Measurements from ENCODE around the gene KRTAP10-3. TPM values are rescaled to one million over a fixed set of nuclear protein-coding genes. Genes with fewer than 3 reads are reported as not detected.

KRTAP10-3 gene
- polyA plus RNA-seq, 2 of the 4 experiments (the other 2 are of a cell fraction) = not detected

- ChIA-PET POLR2A (no interaction called here), CTCF (no interaction called here)
- H3K4me2 ChIP-seq = no peak overlapping the region
- H3K27ac ChIP-seq = no peak overlapping the region
- DNase-seq (ENCODE audit: low read depth in 1 of 2, low spot score in 1 of 2) (no peak), FAIRE-seq (no peak), ATAC-seq (no peak)
- WGBS (ENCODE audit: missing lambda C conversion rate) = 60% methylated on average over 14 of the region's 14 CpGs
- no peaks in the 10 kb centered on the region for H3K4me1 ChIP-seq
- no peak overlapping the region for H3K4me3 ChIP-seq
- peaks cover 7% of the 10 kb centered on the region; the same call in 2 of the 3 replicates for H3K9me3 ChIP-seq
- TF ChIP-seq, protein P1, sequence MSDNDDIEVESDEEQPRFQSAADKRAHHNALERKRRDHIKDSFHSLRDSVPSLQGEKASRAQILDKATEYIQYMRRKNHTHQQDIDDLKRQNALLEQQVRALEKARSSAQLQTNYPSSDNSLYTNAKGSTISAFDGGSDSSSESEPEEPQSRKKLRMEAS (IDR thresholded peaks at IDR 0.05) = no peak
- TF ChIP-seq KDM5A (IDR thresholded peaks at IDR 0.05) (no peak), JUN (IDR thresholded peaks at IDR 0.05) (no peak), EHF (CRISPR knock-in tag; IDR thresholded peaks at IDR 0.05) (no peak), PHF8 (IDR thresholded peaks at IDR 0.05; ENCODE audit: borderline replicate concordance, low read depth) (no peak), SREBF2 (IDR thresholded peaks at IDR 0.05) (no peak), RFX5 (IDR thresholded peaks at IDR 0.05) (no peak)
- TF ChIP-seq, protein P2, sequence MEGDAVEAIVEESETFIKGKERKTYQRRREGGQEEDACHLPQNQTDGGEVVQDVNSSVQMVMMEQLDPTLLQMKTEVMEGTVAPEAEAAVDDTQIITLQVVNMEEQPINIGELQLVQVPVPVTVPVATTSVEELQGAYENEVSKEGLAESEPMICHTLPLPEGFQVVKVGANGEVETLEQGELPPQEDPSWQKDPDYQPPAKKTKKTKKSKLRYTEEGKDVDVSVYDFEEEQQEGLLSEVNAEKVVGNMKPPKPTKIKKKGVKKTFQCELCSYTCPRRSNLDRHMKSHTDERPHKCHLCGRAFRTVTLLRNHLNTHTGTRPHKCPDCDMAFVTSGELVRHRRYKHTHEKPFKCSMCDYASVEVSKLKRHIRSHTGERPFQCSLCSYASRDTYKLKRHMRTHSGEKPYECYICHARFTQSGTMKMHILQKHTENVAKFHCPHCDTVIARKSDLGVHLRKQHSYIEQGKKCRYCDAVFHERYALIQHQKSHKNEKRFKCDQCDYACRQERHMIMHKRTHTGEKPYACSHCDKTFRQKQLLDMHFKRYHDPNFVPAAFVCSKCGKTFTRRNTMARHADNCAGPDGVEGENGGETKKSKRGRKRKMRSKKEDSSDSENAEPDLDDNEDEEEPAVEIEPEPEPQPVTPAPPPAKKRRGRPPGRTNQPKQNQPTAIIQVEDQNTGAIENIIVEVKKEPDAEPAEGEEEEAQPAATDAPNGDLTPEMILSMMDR (IDR thresholded peaks at IDR 0.05) = no peak
- TF ChIP-seq, protein P3, sequence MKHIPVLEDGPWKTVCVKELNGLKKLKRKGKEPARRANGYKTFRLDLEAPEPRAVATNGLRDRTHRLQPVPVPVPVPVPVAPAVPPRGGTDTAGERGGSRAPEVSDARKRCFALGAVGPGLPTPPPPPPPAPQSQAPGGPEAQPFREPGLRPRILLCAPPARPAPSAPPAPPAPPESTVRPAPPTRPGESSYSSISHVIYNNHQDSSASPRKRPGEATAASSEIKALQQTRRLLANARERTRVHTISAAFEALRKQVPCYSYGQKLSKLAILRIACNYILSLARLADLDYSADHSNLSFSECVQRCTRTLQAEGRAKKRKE (CRISPR knock-in tag; IDR thresholded peaks at IDR 0.05; ENCODE audit: low read depth) = no peak
These were observed 9.7 kb downstream of the KRTAP10-3 start for GRCh38 chr21:44548922-44549321.

DNA sequence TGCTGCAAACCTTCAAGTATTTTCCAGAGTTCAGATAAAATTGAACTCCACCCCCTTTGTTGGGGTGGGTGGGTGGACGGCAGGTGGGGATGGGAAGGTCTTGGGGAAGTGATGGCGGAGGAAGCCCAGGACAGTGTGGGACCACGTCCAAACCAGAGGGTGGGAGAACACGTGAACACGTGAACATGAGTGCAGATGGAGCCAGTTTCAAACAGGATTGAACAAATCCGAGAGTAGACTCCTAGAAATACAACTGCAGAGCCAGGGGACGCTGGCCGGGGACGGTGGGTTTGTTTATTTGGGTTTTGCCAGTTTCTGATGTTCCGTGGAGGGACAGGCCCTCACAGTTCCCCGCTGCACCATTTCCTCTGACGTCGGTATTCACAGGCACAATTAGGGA is 10.2 kb downstream of the KRTAP10-3 start:
- Histone ChIP-seq H3K9me3 (peaks cover 7% of the 10 kb centered on the region; the same call in 2 of the 3 replicates), H3K27ac (no peak overlapping the region), H3K4me1 (no peaks in the 10 kb centered on the region), H3K4me2 (no peak overlapping the region), H3K4me3 (no peak overlapping the region)
- FAIRE-seq (no peak), DNase-seq (ENCODE audit: low read depth in 1 of 2, low spot score in 1 of 2) (no peak), ATAC-seq (no peak)
- whole genome bisulfite sequencing (ENCODE audit: missing lambda C conversion rate) = 52% methylated on average over 12 of the region's 13 CpGs
- CTCF ChIA-PET = no interaction called here
- POLR2A ChIA-PET = no interaction called here
- no peak for TF ChIP-seq CHD4 (IDR thresholded peaks at IDR 0.05; ENCODE audit: borderline replicate concordance)
- TF ChIP-seq, protein P3 (CRISPR knock-in tag; IDR thresholded peaks at IDR 0.05; ENCODE audit: low read depth) = no peak
- TF ChIP-seq, protein P2 (IDR thresholded peaks at IDR 0.05) = no peak

GRCh38 chr21:44547656-44548331 is 10.8 kb downstream of the KRTAP10-3 start:
- ChIA-PET POLR2A (no interaction called here), CTCF (interaction anchor here (0.7 to 0.9 kb wide), 2 partner anchors 204 to 246 kb away, joined by 3 read pairs; no protein-coding TSS in a partner anchor)
- no peak for ATAC-seq
- FAIRE-seq = no peak
- Histone ChIP-seq H3K4me2 (no peak overlapping the region), H3K9me3 (peaks cover 12% of the 10 kb centered on the region), H3K4me1 (no peaks in the 10 kb centered on the region), H3K27ac (no peak overlapping the region), H3K4me3 (no peak overlapping the region)
- no peak for DNase-seq (ENCODE audit: low read depth in 1 of 2, low spot score in 1 of 2)
- 17% methylated on average over 5 of the region's 5 CpGs for WGBS (ENCODE audit: missing lambda C conversion rate)
- TF ChIP-seq CHD4 (IDR thresholded peaks at IDR 0.05; ENCODE audit: borderline replicate concordance) (no peak), RCOR1 (IDR thresholded peaks at IDR 0.05; ENCODE audit: low read depth, low read length) (no peak), FOXS1 (CRISPR knock-in tag; IDR thresholded peaks at IDR 0.05) (no peak), ZNF302 (CRISPR knock-in tag; IDR thresholded peaks at IDR 0.05) (no peak), ESRRA (IDR thresholded peaks at IDR 0.05; ENCODE audit: borderline replicate concordance, low read length) (no peak), EHF (CRISPR knock-in tag; IDR thresholded peaks at IDR 0.05) (no peak), HES2 (IDR thresholded peaks at IDR 0.05) (no peak), RFX5 (IDR thresholded peaks at IDR 0.05) (no peak), HOXB5 (CRISPR knock-in tag; IDR thresholded peaks at IDR 0.05) (no peak), BCL3 (IDR thresholded peaks at IDR 0.05) (no peak)
- TF ChIP-seq, protein P4, sequence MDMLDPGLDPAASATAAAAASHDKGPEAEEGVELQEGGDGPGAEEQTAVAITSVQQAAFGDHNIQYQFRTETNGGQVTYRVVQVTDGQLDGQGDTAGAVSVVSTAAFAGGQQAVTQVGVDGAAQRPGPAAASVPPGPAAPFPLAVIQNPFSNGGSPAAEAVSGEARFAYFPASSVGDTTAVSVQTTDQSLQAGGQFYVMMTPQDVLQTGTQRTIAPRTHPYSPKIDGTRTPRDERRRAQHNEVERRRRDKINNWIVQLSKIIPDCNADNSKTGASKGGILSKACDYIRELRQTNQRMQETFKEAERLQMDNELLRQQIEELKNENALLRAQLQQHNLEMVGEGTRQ (IDR thresholded peaks at IDR 0.05) = no peak

Data from A549 (cell line).